Thymus (tissue), 11 donors: ENCODE measurements around the gene NSUN7. TPM values are rescaled to one million over a fixed set of nuclear protein-coding genes. Genes with fewer than 3 reads are reported as not detected.

Source experiments
- DNase-seq, 9 donors: peaks; one replicate each; pipeline ENCODE4 v3.0.0-alpha.2; 2013; ENCODE audit warnings: low spot score in 9 of 9, low read depth in 6 of 9, missing footprints in 1 of 9
- H3K27ac ChIP-seq, 2 donors: one replicate each; pipeline ENCODE4 v1.5.1; 2013; ENCODE audit warnings: control low read depth in 1 of 2, low read depth in 1 of 2, low read length in 1 of 2, mild to moderate bottlenecking in 1 of 2, moderate library complexity in 1 of 2
- H3K27me3 ChIP-seq, 2 donors: one replicate each; pipeline ENCODE4 v1.5.1; 2013; ENCODE audit warnings: low read length in 1 of 2; ENCODE audit not compliant: control insufficient read depth in 2 of 2, insufficient read depth in 1 of 2
- H3K36me3 ChIP-seq, 2 donors: one replicate each; pipeline ENCODE4 v1.5.1; 2013; ENCODE audit warnings: low read length in 1 of 2, mild to moderate bottlenecking in 1 of 2, moderate library complexity in 1 of 2; ENCODE audit not compliant: control insufficient read depth in 2 of 2, insufficient read depth in 2 of 2
- H3K4me1 ChIP-seq, 2 donors: one replicate each; pipeline ENCODE4 v1.5.1; 2013; ENCODE audit warnings: low read length in 2 of 2; ENCODE audit not compliant: control insufficient read depth in 2 of 2, insufficient read depth in 2 of 2
- H3K4me3 ChIP-seq, 2 donors: one replicate each; pipeline ENCODE4 v1.5.1; 2013; ENCODE audit warnings: low read length in 2 of 2, control low read depth in 1 of 2, mild to moderate bottlenecking in 1 of 2
- H3K9me3 ChIP-seq, 2 donors: one replicate each; pipeline ENCODE4 v1.5.1; 2013; ENCODE audit warnings: low read length in 1 of 2, mild to moderate bottlenecking in 1 of 2; ENCODE audit not compliant: control insufficient read depth in 2 of 2, insufficient read depth in 1 of 2
- WGBS: extraction: QIAGEN DNeasy Blood & Tissue Kit; methylation state at CpG from one replicate; pipeline ENCODE4 v1.1.7; 2013; 5-methylcytosine and 5-hydroxymethylcytosine counted together
- polyA plus RNA-seq: library from polyadenylated mRNA; stranded (reverse); fragments of 200-250 nt; gene quantifications from one replicate; pipeline ENCODE4 v1.2.3, GENCODE V29; 2013
- total RNA-seq: library from RNA; stranded (reverse); fragments of 120-200 nt; gene quantifications from one replicate; pipeline ENCODE4 v1.2.4, GENCODE V29; 2013
- donor health status: healthy.

The NSUN7 gene
- total and polyA plus RNA-seq, 2 donors = 1.3 to 1.7 TPM

DNA sequence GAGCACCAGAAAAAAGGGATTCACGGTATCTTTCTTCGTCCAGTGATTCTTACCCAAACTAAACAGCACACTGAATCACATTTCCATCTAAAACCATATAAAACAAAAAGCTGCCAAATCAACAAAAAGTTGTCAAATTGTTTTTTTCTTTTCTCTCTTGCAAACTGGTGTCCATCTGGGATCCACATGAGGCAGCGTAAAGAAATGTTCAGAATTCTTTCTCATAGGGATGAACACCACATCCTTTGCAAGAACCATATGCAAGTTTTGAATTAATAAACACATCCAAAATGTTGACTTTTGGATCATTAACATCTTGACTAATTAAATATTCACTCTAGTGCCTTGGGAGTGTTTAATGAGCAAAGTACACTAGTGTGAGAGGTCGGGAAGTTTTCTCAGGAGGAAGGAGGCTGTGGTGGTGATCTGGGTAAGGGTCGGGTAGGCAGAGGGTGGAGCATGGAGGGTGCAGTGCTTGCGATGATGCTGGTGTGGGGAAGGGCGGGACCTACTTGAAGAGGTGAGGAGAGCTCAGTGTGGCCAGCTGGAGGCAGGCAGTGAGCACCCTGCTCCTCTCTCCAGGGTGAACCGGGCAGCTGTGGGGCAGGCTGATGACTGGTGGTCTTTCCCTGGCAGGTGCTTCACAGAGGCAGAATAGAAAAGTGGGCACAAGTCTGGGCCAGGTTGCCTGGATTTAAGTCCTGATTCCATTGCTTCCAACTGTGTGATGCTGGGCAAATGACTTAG, 72.8 kb downstream of the NSUN7 start:
- peaks cover 0 to 4% of the 10 kb centered on the region in 2 donors for H3K36me3 ChIP-seq
- H3K27ac ChIP-seq = no peak overlapping the region
- H3K27me3 ChIP-seq = no peaks in the 10 kb centered on the region
- no peaks in the 10 kb centered on the region for H3K9me3 ChIP-seq
- H3K4me1 ChIP-seq = peaks cover 0 to 3% of the 10 kb centered on the region in 2 donors
- DNase-seq = no peak
- WGBS = 97% methylated on average over 8 of the region's 8 CpGs
- H3K4me3 ChIP-seq = no peak overlapping the region

DNA sequence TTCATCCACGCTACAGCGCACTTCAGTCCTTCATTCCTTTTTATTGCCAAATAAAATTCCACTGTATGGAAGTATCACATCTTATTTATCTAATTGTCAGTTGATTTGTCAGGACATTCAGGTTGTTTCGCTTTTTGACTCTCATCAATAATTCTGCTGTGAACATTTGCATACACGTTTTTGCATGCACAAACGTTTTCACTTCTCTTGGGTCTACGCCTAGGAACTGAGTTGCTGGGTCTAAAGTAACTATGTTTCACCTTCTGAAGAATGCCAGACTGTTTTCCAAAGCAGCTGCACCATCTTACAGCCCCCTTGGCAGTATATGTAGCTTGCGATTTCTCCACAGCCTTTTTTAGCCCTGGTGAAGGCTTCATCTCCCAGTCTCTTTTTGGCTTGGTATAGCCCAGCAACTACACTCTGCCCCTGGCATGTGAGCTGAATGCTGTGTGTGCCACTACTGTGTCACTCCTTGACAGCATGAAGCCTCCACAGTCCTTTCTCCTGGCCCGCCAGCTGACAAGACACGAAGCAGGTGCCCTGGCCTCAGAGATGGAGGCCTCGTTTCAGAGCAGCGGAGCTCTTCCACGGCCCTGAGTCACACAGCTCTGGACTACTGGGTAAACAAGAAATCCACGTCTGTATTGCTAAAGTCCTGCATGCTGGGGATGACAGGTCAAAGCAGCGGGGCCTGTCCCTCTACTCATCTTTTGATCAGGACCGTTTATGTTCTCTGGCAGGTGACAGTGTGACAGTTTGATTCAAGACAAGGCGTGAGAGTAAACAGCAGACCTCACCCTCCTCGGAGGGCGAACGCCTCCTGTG, 75.5 kb downstream of the NSUN7 start:
- DNase-seq = no peak
- WGBS = 96% methylated on average over 19 of the region's 19 CpGs
- Histone ChIP-seq H3K27ac (no peak overlapping the region), H3K9me3 (no peaks in the 10 kb centered on the region), H3K4me3 (no peak overlapping the region), H3K27me3 (no peaks in the 10 kb centered on the region), H3K4me1 (peaks cover 0 to 5% of the 10 kb centered on the region in 2 donors), H3K36me3 (peaks cover 0 to 4% of the 10 kb centered on the region in 2 donors)

DNA sequence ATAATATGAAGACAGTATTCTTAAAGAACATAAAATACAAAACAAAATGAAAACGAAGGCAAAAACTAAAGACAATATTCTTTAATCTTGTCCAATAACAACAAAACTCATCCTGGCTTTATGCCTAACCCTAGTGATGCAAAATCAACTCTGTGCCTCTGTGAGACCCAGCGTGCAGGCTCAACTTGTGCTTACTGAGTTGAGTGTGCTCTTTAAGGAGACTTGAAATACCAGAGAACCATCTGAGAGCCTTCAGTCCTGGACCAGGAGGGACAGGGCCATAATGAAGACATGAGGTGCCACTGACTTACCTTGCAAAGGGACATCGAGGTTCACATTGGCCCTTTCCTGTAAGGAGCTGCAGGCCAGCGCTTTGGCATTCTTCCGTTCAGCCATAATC, 77.1 kb downstream of the NSUN7 start:
- WGBS = 96% methylated on average over 5 of the region's 5 CpGs
- H3K36me3 ChIP-seq = peaks cover 0 to under 1% of the 10 kb centered on the region in 2 donors
- no peak for DNase-seq

GRCh38 chr4:40827758-40828157, 78.0 kb downstream of the NSUN7 start:
- Histone ChIP-seq H3K27me3 (no peaks in the 10 kb centered on the region), H3K4me3 (no peak overlapping the region), H3K4me1 (peaks cover 0 to 5% of the 10 kb centered on the region in 2 donors), H3K27ac (no peak overlapping the region), H3K36me3 (no peaks in the 10 kb centered on the region), H3K9me3 (no peaks in the 10 kb centered on the region)
- no peak for DNase-seq
- 92% methylated on average over 6 of the region's 6 CpGs for WGBS

More for the DNA sequence above, 77.1 kb downstream of the NSUN7 start:
- no peaks in the 10 kb centered on the region for H3K9me3 ChIP-seq
- no peak overlapping the region for H3K4me3 ChIP-seq
- H3K4me1 ChIP-seq = peaks cover 0 to 5% of the 10 kb centered on the region in 2 donors
- H3K27me3 ChIP-seq = no peaks in the 10 kb centered on the region
- H3K27ac ChIP-seq = no peak overlapping the region

GRCh38 chr4:40828661-40829060, 78.9 kb downstream of the NSUN7 start:
- WGBS = 97% methylated on average over 9 of the region's 9 CpGs
- no peak overlapping the region for H3K27ac ChIP-seq
- H3K4me3 ChIP-seq = no peak overlapping the region
- peaks cover 0 to 5% of the 10 kb centered on the region in 2 donors for H3K4me1 ChIP-seq
- H3K36me3 ChIP-seq = no peaks in the 10 kb centered on the region
- no peaks in the 10 kb centered on the region for H3K9me3 ChIP-seq
- no peaks in the 10 kb centered on the region for H3K27me3 ChIP-seq
- no peak for DNase-seq

- peaks cover 0 to 5% of the 10 kb centered on the region in 2 donors for H3K4me1 ChIP-seq
- H3K4me3 ChIP-seq = no peak overlapping the region
- WGBS = 40% methylated on average over 4 of the region's 4 CpGs
- H3K27me3 ChIP-seq = no peaks in the 10 kb centered on the region
- DNase-seq = no peak
- no peak overlapping the region for H3K27ac ChIP-seq
- H3K36me3 ChIP-seq = no peaks in the 10 kb centered on the region
- no peaks in the 10 kb centered on the region for H3K9me3 ChIP-seq
These were observed 79.8 kb downstream of the NSUN7 start for GRCh38 chr4:40829586-40829985.

DNA sequence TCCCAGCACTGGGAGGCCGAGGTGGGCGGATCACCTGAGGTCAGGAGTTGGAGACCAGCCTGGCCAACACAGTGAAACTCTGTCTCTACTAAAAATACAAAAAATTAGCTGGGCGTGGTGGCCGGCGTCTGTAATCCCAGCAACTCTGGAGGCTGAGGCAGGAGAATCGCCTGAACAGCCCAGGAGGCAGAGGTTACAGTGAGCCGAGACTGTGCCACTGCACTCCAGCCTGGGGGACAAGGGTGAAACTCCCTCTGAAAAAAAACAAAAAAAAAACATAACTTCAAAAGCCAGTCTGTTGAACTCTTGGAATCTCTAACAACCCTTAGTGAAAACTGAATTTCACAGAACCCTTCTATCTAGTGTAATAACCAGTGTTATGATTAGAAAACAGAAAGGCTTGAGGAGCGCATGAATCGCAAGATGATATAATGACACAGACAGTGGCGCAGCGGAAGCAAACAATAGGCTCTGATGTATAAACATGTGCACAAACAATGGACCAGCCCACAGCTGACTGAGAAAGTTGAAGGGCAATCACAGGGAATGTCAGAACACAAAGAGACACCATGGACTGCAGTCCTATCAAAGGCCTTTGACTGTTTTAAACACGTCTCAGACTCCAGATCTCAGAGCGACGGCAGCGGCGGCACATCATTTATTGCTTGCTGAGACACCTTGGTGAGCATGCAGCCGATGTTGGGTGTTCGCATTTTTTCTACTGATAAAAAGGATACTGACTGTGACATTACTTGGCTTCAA, 81.6 kb downstream of the NSUN7 start:
- no peak for DNase-seq
- Histone ChIP-seq H3K4me1 (peaks cover 0 to 2% of the 10 kb centered on the region in 2 donors), H3K36me3 (no peaks in the 10 kb centered on the region), H3K9me3 (no peaks in the 10 kb centered on the region), H3K27me3 (no peaks in the 10 kb centered on the region), H3K27ac (no peak overlapping the region), H3K4me3 (no peak overlapping the region)
- 98% methylated on average over 18 of the region's 18 CpGs for WGBS

- no peaks in the 10 kb centered on the region for H3K27me3 ChIP-seq
- no peaks in the 10 kb centered on the region for H3K9me3 ChIP-seq
- no peak overlapping the region for H3K4me3 ChIP-seq
- no peak overlapping the region for H3K27ac ChIP-seq
- 88% methylated on average over 11 of the region's 11 CpGs for WGBS
- no peaks in the 10 kb centered on the region for H3K36me3 ChIP-seq
- H3K4me1 ChIP-seq = peaks cover 0 to 2% of the 10 kb centered on the region in 2 donors
- DNase-seq = no peak
These were observed 82.4 kb downstream of the NSUN7 start for GRCh38 chr4:40832175-40832574.
